Stimulated activated CD4-positive, alpha-beta T cell treated with anti-CD3 and anti-CD28 coated beads, Interleukin-12 subunit alpha, Interleukin-12 subunit beta, amount 100 ng/mL, for 24 hours (primary cell): ENCODE data around the gene PKP1.

Experiments
- DNase-seq, 2 experiments: peaks; one replicate each; pipeline ENCODE4 v3.0.0-alpha.2; 2020; ENCODE audit warnings: low read depth in 2 of 2

Gene PKP1

DNA sequence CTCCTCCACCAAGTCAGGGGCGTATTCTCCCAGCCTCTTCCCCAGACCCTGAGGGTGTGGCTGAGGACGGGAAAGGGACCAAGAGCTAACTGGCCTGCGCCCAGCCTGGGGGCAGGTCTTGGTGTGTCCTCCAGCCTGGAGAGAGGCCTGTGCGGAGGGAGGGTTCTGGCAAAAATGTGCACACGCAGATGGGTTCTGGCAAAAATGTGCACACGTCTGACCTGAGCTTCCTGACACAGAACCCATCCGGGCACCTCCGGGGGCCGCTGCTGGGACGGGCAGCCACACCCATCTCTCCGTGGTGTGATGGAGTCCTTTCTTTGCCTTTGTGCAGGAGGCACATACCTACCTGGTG lies 23.1 kb upstream of the PKP1 start:
- no peak for DNase-seq

DNA sequence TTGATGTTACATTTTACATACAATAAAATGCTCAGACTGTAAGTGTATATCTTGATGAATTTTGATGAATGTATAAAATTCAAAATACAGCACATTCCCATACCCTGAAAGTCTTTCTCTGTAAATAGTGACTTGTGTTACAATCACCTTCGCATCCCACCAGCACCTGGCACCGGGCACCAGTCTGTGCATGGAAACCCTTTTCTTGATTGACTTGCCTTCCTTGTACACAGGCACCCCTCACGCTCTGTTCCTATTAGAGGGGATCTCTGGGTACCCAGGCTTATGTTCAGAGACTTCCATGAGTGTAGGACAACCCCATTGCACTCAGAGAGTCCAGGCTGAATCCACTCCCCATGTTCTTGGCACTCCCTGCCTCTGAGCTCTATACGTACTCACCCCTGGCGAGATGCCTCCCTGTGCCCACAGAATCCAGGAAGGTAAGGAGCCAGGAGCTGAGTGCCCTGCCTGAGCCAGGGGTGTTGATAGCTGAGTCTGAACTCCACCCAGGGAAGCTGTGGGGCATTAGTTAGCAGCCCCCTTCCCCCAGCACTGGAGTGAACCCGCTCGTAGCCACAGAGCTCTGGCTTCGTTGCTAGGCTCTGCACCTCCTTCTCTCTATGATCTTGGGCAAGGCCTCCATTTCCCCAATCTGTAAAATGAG lies 22.5 kb upstream of the PKP1 start:
- no peak for DNase-seq

DNA sequence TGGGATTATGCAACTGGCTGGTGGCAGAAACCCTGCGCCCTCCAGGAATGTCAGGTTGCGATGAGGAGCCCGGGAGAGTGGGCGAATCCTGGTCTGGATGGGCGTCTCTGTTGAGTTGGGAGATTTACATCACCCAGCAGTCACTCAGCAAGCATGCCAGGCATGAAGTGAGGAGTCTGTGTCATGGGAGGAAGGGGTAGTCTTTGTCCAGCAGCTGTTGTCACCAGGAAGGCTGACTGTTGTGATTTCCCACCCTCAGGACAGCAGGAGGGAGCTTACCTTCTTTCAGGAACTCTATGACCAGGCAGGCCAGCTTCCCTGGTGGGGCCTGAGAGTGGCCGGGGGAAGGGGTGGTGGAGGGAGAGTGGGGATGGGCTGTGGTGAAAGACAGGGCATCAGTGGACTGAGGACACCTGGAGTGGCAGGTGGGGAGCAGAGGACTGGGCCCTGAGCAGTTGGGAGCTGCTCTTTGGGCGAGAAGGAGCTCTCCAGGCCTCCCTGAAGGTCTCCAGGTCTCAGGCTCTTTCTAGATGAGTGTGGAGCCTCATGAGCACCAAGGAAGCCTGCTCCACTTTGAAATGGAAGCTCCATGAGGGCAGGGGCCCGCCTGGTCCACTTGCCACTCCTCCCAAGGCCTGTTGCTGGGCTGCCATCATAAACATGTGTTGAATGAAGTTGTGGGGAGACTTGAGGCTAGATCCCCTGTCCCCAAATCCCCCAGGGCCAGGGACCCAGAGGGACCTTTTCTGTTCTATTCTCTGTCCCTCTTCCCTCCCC lies 21.3 kb upstream of the PKP1 start:
- DNase-seq = no peak

DNA sequence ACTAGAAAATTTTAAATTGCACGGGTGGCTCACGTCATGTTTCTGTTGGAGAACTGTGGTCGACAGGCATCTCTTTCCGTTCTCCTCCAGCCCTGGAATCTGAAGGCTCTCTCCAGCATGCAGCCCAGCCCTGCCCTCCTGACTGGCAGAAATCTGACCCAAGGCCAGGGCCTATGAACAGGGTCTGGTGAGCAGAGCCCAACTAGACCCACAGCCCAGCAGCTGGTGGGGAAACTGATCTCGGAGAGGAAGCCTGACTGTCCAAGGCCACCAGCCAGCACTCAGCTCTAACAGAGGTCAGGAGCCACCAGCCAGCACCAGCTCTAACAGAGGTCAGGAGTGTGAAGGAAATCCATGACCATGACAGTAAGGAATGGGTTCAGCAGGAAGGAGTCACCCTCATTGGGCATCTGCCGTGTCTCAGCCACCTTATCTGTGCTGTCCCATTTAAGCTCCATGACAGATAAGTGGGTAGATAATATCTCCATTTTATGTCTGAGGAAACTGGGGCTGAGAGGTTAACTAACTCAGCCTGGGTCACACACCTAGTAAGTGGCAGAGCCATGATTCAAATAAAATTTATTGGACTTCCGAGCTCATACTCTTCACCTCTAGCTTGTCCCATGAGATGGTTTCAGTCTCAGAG lies 20.2 kb upstream of the PKP1 start:
- no peak for DNase-seq

DNA sequence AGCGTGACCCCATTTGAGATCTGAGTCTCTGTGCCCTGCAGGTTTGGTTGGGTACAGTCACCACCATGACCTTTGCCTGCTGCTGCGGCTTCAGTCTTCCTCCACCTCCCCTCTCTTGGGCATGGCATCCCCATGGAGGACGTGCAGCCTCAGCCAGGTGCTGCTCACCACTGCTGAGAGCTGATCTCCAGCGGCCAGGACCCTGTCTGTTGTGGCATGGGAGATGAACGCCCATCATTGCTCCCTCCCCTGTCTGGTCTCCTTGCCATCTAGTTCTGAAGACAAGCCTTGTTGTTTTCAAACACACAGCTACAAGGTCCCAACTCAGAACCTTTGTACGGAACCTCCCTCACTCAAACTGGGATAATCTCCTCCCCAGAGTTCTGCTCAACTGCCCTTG lies 19.2 kb upstream of the PKP1 start:
- no peak for DNase-seq

DNA sequence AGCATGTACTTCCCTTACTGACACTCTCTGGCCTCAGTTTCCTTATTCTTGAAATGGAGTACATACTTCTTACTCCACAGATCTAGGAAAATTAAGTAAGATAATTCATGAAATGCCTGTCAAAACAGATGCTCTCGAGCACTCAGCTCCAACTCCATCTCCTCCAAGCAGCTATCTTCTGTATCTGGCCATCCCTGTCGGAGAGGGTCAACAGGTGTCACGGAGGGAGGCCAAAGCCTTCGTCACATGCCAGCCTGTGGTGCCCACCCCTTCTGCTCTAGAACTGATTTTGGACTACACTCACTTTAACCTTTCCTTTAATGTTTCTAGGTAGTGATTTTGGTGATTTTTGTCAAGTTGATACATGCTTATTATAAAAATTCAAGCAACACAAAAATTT lies 18.8 kb upstream of the PKP1 start:
- DNase-seq = no peak

DNA sequence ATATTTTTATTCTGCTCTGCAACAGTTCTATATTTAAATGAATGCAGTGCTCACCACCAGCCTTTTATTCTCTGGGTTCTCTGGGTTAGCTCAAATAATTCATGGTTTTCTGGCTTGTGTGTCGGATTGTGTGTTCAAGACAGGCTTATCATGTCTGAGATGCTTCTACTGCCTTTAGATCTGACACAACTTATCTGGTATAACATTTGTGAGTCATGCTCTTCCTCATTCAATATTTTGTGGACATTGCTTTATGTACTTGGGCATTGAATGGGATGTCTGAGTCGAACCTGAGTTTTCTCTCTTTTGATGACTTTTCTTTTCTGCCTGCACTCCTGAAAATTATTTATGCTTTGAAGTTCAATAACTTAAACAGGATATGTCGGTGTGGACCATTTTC lies 17.6 kb upstream of the PKP1 start:
- no peak for DNase-seq

DNA sequence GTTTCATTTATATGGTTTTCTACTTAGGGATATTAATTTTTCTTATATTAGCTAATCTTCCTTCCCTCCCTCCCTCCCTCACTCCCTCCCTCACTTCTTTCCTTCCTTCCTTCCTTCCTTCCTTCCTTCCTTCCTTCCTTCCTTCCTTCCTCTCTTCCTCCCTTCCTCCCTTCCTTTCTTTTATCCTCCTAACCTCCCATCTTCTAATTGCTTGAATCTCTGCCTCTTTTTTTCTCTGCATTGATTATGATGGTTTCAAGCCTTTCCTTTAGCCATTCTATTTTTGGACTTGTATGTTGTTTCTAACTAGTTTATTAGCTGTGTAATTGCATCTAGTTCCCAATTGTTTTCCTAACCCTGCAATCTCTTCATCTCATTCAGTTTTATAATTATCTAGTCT lies 17.0 kb upstream of the PKP1 start:
- no peak for DNase-seq

DNA sequence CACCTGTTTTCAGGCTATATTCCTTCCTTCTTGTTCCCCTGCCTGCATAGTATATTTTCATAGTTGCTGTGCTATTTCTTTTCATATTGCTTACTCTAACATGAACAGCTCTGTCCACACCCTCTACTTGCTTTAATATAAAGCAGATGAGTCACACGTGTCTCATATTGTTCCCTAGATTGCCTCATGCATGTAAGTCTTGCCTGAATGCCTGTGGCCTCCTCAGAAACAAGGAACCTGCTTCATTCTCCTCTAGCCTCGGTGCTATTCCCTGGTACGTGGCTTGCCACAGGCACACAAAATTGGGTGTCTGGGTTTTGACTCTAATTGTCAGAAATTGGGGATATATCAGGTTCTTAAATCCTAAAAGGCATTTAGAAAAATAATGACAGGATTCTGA lies 16.5 kb upstream of the PKP1 start:
- DNase-seq = no peak

DNA sequence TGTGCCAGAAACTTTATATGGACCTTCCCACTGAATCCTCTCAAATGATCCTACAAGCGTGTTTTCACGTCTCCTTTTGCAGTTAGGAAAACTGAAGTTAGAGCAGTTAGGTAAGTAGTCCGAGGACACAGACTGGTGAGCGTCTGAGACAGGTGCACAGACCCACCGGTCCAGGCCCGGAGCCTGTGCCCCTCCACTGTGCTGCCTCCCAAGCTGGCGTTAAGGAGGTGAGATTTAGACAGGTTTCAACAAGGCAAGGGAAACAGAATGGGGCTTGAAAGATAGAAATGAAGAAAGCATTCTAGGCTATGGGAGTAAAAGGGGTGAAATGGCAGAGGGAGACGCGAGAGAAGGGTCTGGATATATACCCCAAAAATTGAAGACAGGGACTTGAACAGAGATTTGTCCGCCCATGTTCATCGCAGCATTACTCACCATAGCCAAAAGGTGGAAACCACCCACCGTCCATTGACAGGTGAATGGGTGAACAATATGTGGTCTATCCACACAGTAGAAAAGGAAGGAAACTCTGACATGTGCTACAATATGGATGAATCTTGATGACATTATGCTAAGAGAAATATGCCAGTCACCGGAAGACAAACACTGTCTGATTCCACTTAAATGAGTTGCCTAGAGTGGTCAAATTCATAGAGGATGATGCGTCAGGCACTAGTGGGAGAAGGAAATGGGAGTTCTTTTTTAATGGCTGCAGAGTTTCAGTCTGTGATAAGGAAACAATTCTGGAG lies 15.7 kb upstream of the PKP1 start:
- no peak for DNase-seq

DNA sequence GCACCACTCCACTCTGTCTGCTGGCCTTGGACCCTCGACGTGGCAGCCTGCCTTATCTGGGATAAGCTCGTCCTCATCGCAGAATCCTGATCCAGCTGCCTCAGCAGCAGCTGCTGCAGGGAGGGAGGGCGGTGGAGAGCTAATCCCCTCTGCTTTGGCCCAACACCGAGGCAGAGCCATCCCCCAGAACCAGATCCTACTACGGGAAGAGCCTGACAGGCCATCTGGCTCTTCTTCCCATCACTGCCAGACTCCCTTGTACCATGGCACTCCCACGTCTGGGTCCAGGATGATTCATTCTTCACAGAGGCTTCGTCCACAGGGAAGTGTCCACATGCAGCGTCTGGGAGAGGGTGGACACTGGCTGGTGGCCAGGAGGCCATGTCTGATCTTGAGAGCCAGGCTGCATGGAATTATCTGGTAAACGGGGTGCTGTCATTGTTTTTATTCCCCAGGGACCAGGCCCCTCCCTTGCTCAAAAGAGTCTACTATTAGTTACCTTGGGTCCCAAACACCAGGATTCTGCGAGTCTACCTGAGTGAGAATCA lies 14.6 kb upstream of the PKP1 start:
- no peak for DNase-seq

DNA sequence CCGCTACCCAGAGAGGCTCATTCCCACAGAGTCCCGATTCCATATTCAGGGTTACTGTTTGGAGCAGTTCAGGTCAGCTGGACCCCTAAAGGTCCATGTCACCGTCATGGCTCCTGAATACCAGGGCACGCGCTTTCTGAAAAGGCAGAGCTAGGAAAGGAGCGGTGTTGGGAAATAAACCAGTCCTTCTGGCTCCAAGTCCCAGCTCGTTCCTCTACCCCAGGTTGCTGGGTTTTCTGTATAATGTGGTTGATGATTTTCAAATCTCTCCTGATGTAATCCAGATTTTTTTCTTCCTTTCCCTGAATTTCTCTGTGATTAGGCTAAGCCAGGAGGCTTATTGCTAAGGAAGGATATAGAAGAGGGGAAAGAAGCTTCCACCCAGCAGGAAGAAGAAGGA lies 14.0 kb upstream of the PKP1 start:
- no peak for DNase-seq

DNA sequence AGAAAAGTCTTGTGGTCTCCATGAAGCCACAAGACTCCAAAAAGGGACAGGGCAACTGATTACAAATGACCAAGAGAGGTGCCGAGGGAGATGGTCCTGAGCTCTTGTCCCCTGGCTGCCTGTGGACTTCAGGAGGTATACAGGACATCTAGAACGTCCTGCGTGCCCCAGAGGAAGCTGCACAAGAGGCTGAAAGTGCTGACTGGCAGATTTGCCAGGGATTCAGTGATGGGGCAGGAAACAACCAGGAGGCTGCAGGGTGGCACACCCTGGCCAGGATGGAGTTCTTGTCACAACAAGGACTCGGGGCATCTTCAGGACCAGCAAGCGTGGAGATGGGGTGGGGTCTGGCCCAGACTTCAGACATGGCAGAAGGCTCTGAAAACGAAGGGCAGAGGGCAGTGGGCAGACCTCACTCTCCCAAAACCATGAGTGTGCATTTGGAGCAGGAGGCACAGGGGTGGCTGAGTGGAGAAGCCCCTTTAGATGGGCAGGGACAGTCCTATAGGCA lies 13.4 kb upstream of the PKP1 start:
- no peak for DNase-seq

DNA sequence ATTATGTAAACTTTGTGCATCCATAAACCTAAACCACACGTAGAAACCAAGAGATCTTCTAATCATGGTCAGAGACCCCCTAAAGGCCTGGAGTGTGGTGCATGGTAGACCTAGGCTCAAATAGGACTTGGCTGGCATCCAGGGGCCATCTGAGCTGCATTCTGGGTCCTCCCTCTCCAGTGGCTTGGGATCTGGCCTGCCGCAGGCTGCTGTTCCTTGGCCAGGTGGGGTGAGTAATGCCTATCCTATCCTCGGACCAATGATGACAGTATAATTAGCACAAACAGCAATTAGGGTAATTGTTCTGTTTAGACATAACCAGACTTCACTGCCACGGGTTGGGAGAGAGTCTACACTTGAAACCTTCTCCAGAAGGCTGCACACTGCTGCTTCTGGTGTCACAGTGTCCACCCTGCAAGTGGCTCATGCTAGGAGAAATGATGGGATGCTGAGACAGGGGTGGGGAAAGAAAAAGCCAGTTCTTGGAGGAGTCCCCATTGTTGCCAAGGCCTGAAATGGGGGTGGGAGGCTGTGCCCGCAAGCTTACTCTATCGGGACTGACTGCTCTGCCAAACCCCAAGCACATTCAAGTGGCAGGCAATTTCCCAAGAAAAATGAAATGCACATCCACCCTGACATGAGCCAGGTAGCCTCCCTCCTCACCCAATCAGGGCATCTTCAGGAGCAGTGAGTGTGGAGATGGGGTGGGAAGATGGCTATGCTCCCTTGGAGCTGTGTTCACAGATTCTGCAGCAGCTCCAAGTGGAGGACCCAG lies 12.5 kb upstream of the PKP1 start:
- DNase-seq = no peak

DNA sequence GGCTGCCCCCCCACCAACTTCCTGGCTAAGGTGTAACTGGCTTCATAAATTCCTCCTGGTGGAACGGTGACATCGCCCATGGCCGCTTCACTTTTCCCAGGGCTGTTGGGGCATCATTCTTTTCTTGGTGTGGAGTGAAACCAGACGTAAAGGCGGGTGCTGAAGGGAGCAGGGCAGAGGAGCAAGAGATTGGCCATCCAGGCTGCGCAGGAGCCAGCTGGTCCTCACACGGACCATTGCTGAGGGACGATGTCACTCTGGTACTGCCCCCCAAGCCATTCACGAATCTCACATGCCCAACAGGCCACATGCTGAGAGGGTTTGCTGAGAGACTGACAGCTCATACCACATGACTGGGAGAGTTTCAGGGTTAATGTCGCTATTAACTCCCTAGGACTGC lies 10.5 kb upstream of the PKP1 start:
- DNase-seq = no peak

DNA sequence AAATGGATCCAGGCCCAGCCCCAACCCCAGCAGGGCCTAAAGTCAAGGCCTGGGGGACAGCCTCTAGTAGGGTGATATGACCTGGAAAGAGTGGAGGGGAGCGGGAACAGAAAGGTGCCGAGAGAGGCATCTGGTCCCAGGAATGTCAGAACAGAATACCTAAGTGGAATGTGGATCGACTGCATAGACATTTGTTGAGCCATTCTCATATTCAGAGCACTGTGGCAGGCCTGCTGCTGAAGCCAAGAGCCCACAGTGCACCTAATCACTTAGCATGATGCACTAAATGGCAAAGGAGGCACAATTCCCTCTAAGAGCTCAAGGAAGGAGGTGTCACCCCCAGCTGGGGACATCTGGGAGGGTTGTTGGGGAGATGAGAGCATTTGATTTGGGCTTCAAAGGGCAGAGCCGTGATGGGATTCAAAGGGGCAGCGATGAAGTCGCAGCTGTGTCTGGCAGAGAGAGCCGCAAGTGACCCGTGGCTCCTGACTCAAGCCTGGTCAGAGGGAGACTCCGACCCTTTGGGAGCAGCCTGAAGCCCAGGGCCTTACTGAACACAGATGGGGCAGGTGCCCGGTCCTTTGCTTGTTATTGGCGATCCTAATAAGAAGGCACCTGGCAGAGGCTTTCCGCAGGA lies 8.6 kb upstream of the PKP1 start:
- no peak for DNase-seq

DNA sequence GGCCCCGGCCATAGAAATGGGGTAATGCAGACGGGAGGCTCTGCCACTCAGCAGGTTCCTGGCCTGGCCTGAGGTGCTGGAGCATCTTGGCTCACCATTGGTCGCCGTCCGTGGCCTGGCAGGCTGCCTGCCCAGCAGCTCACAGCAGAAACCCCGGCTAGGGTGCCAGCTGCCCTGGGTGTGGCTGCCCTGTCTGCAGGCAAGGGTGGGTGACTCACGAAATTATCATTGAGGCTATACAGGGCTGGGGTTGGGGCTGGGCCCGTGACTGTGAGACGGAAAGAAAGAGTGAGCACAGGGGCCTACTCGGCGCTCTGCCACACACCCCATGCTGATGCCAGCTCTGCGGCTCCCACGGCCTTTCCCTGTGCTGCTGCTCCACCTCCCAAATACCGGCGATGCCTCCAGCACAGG lies 8.0 kb upstream of the PKP1 start:
- DNase-seq = no peak

DNA sequence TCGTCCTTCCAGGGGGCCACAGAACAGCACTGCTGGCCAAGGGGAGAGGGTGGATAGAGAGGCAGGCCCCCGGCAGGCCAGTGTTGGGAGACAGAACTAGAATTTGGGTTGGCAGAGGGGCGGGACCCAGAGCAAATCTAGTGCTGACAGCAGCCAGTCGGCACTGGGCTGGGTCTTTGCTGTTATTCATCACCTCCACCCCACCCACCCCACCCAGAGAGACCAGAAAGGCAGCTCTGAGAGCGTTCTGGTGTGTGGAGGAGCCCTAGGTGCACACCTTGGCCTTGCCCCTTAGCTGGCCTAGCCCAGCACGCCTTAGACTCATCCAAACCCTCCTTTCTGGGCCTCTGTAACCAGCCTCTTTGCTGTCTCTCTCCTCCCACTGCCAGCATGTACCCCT lies 6.4 kb upstream of the PKP1 start:
- DNase-seq = no peak

DNA sequence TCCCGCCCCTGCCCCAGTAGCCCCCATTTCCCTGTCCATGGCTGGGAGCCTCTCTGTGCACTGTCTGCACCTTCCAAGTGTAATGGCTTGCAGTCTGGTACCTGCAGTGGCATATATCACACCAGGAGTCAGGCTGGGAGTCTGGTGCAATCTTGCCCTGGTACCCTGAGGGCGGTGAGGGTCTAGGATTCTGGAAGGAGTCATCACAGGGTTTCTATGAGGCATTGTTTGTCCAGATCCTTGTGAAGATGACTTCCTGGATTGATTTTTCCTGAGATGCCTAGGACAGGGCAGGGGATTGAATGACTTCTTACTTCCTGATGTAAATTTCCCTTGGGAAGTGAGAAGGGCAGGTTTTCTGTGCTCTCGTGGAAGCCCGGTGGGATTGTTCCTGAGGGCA lies 5.9 kb upstream of the PKP1 start:
- no peak for DNase-seq

DNA sequence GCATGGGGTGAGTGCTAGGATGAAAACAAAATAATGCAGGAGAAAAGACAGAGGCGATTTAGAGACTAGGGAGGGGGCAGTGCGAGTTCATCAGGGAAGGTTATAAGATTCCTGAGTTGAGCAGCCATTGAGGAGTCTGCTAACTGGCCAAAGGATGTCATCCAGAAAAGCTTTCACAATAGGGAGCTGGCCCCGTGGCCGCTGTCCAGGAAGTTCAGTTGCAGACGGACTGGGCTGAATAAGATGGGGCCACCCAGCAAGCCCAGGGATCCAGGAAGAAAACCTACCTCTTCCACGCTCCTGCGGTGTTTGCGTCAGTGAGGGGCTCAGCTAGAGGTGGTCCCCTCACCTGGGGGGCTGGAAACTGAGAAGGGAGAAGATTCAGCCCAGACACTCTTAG lies 4.0 kb upstream of the PKP1 start:
- no peak for DNase-seq

DNA sequence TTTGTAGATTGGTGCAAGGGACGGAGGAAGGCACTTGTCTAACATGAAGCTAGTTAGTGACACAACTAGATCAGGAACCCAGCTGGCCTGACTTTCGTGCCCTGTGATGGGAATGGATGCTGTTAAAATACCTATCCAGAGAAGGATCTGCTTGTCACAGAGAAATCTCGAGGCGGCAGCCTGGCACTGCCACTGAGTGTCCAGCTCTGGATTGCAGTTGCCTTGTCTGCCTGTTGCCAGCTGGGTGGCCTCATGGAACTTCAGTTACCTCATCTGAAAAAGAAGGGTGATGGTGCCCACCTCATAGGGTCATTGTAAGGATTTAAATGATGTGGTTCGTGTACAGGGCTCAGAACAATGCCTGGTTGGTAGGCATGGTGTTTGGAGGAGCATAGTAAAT lies 2.4 kb upstream of the PKP1 start:
- no peak for DNase-seq
